Mononuclear cell (primary cell): ENCODE results near the gene DCST2. TPM values are rescaled to one million over a fixed set of nuclear protein-coding genes. Genes with fewer than 3 reads are reported as not detected.

ENCODE experiments used
- H3K27me3 ChIP-seq: 2 replicates; pipeline ENCODE4 v1.6.0; 2011; ENCODE audit warnings: low read length, control low read depth; ENCODE audit not compliant: insufficient read depth
- H3K4me1 ChIP-seq: 2 replicates; pipeline ENCODE4 v1.5.1; 2011; ENCODE audit warnings: mild to moderate bottlenecking, low read length, control low read depth; ENCODE audit not compliant: insufficient read depth
- H3K4me3 ChIP-seq: 2 replicates; pipeline ENCODE4 v1.5.1; 2011; ENCODE audit warnings: mild to moderate bottlenecking, low read length, moderate library complexity
- H3K9me3 ChIP-seq: 2 replicates; pipeline ENCODE4 v1.5.1; 2011; ENCODE audit warnings: low read depth, mild to moderate bottlenecking, control low read depth, low read length
- total RNA-seq: library from RNA; depleted of rRNA; stranded (reverse); fragments of >200 nt; gene quantifications from one replicate; pipeline ENCODE4 v1.2.3, GENCODE V29; 2012

DCST2 gene
- total RNA-seq, 1 donor: 0.10 TPM

GRCh38 chr1:155044365-155044764, 10.8 kb upstream of the DCST2 start:
- no peak overlapping the region for H3K4me3 ChIP-seq
- no peaks in the 10 kb centered on the region for H3K9me3 ChIP-seq
- peaks cover 3% of the 10 kb centered on the region for H3K4me1 ChIP-seq
- no peaks in the 10 kb centered on the region for H3K27me3 ChIP-seq

GRCh38 chr1:155043793-155044192, 10.2 kb upstream of the DCST2 start:
- Histone ChIP-seq H3K9me3 (no peaks in the 10 kb centered on the region), H3K4me1 (peaks cover 9% of the 10 kb centered on the region), H3K4me3 (no peak overlapping the region), H3K27me3 (no peaks in the 10 kb centered on the region)

- Histone ChIP-seq H3K4me3 (no peak overlapping the region), H3K4me1 (peaks cover 13% of the 10 kb centered on the region), H3K27me3 (no peaks in the 10 kb centered on the region), H3K9me3 (no peaks in the 10 kb centered on the region)
These were observed 9.7 kb upstream of the DCST2 start for GRCh38 chr1:155043301-155043702.

DNA sequence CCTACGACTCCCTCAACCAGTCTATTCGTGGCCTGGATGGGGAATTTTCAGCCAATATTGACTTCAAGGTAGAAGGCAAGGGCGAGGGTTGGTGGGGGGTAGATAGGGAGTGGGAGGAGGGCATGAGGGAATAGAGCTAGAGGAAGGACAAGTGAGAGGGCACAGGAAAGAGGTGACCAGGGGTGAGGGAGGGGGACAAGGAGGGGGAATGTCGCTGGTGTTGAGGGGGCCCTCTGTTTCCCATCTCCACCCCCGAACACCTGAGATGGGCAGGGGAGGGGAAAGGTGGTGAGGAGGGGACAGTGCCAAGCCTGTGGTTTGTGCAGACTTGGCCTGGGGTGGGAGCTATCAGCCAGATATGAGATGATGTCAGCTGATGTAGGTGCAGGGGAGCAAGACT, 9.2 kb upstream of the DCST2 start:
- H3K27me3 ChIP-seq: no peaks in the 10 kb centered on the region
- H3K4me3 ChIP-seq: no peak overlapping the region
- H3K9me3 ChIP-seq: no peaks in the 10 kb centered on the region
- peaks cover 13% of the 10 kb centered on the region for H3K4me1 ChIP-seq

DNA sequence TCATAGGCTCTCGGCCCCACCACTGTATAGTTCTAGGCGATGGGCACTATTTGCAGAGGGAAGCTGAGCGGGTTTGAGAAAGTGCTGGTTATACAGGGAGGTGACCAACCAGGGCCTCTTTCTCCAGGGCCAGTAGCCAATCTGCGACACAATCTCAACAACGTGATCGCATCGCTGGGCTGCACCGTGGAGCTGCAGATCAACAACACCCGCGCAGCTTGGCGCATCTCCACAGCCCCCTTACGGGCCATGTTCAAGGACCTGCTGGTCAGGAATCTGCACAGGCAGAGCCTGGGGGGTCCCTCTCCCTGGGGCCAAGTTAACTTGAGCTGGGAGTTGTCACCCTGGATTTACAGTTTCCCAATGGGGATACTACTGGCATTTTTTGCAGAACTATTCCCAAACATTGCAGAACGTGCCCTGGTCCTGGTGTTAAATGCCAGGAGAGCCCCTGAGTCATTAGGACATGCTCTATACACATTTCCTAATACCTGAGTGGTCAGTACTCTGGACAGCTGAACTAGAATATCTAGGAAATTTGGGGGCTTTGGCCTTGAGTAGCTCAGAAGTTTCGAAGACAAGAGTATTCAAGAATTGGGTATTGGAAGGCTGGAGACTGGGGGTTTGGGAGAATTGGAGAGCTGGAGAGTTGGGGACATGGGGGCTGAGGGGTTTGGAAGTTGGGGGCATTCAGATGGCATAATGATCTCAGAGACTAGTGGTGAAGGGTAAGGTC, 6.9 kb upstream of the DCST2 start:
- H3K4me3 ChIP-seq: no peak overlapping the region
- no peaks in the 10 kb centered on the region for H3K27me3 ChIP-seq
- H3K4me1 ChIP-seq: peaks cover 25% of the 10 kb centered on the region
- no peaks in the 10 kb centered on the region for H3K9me3 ChIP-seq

DNA sequence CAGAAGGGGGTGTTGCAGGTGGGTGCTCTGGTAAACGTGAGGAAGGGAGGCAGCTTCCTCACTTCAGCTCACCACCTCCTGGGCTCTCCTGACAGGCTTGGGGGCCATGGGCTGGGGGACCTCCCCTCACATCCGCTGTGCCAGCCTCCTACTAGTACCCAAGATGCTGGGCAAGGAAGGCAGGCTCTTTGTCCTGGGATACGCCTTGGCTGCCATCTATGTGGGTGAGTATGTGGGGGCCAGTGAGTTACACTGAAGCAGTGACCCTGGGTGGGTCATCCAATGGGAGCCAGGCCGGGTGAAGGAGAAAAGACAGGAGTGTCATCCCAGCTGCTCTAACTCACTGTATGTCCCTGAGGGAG, 5.7 kb upstream of the DCST2 start:
- H3K9me3 ChIP-seq: no peaks in the 10 kb centered on the region
- peaks cover 23% of the 10 kb centered on the region for H3K4me1 ChIP-seq

DNA sequence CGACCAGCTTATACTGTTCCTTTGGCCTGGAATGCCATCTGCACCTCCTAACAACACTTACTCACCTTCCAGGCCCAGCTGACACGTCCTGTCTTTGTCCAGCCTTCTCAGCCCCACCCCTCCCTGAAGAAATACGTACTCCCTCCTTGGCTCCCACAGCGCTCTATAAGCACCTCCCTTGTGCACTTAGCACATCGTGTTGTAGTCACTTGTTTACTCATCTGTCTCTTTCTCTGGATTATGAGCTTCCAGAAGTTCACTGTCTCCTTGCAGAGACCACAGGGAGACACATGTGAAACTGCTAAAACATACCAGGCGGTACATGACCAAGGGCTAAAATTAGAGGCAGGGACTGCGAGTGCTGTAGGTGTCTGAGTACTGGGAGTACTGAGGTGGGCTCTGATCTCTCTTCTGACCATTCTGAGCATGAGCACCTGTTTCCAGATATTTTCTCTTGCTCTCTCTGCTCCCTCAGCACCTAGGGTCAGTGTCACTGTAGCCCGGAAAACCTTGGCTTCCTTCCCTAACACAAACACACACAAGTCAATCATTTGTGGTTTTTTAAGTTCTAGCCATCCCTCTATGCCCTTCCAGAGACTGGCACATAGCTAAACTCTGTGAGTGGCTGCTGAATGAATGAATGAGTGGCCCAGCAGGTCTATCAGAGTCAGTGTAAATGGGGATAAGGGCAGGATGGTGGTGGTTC, 5.2 kb upstream of the DCST2 start:
- no peaks in the 10 kb centered on the region for H3K9me3 ChIP-seq
- H3K27me3 ChIP-seq: no peaks in the 10 kb centered on the region
- peaks cover 23% of the 10 kb centered on the region for H3K4me1 ChIP-seq
- H3K4me3 ChIP-seq: no peak overlapping the region

More for the DNA sequence above, 5.7 kb upstream of the DCST2 start:
- Histone ChIP-seq H3K27me3 (no peaks in the 10 kb centered on the region), H3K4me3 (no peak overlapping the region)

DNA sequence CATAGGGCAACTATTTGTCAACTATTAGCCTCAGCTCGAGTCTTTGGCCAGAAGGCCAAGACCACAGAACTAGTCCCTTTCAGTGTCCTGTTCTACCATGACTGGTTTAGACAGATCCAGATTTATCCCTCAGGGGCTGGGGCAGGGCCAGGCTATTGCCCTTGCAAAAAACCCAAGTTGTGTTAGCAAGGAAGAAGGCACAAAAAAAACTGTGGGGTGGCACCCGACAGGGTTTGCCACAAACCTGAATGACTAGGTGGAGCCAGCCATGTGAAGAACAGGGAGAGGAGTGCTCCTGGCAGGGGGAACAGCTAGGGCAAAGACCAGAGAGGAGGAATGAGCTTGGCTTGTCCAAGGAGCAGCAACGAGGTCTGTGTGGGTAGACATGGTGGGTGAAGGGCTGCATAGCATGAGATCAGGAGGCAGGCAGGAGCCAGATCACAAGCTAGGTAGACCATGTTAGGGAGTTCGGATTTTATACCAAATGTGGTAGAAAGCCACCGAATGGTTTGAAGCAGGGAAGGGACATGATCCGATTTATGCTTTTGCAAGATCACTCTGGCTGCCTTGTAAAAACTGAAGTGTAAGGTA, 4.4 kb upstream of the DCST2 start:
- no peaks in the 10 kb centered on the region for H3K9me3 ChIP-seq
- peaks cover 23% of the 10 kb centered on the region for H3K4me1 ChIP-seq
- no peak overlapping the region for H3K4me3 ChIP-seq
- no peaks in the 10 kb centered on the region for H3K27me3 ChIP-seq

GRCh38 chr1:155037043-155037442, 3.5 kb upstream of the DCST2 start:
- Histone ChIP-seq H3K9me3 (no peaks in the 10 kb centered on the region), H3K4me3 (no peak overlapping the region), H3K27me3 (no peaks in the 10 kb centered on the region), H3K4me1 (peaks cover 23% of the 10 kb centered on the region)

DNA sequence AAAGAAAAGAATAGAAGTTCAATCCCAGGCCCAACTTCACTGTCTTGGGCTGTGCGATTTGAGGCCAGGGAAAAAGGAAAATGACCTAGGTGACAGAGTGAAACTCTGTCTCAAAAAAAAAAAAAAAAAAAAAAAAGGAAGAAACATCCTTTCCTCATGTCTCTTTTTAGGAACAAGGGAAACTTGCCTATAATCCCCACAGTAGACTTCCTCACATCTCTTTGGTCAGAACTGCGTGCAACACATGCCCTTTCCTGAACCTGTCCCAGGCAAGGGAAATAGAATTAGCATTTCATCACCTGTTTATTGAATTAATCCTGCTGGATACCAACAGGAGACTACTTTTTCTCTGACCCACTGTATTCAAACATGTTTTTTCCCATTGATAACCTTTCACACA, 2.4 kb upstream of the DCST2 start:
- Histone ChIP-seq H3K4me3 (no peak overlapping the region), H3K4me1 (peaks cover 23% of the 10 kb centered on the region), H3K9me3 (no peaks in the 10 kb centered on the region), H3K27me3 (no peaks in the 10 kb centered on the region)

DNA sequence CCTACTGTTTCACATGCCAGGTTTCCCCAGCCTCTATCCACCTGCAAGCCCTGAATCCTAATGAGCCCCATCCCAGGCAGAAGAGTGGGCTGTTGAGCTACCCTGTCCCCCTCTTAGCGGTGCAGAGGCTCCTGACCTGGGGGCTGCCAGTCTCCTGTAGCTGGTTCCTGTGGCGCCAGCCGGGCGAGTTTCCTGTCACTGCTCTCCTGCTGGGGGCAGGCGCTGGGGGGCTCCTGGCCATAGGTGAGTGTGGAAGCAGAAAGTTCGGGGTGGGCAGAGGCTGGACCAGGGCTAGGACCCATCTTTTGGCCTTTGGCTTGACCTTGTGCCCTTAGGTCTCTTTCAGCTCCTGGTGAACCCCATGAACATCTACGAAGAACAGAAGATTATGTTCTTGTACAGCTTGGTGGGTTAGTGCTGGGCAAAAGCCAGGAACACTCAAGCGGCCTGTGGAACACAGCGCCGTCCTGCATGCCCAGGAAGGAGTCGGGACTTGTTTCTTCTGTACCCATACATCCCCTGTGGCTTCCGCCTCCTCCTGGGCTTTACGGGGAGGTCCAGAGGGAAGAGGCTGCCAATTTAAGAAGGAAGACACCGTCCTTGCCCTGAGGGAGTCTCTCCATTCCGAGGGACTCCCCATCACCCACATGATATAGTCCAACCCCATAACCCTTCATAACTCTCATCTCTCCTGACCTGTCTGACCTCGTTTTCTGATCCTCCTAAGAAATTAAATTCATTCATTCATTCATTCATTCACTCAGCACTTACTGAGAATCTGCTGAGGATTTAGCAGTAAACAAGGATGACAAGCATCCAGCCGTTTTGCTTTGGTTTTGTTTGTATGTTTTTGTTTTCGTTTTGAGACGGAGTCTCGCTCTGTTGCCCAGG, 982 bp upstream of the DCST2 start:
- no peak overlapping the region for H3K4me3 ChIP-seq
- no peaks in the 10 kb centered on the region for H3K27me3 ChIP-seq
- no peaks in the 10 kb centered on the region for H3K9me3 ChIP-seq
- H3K4me1 ChIP-seq: peaks cover 23% of the 10 kb centered on the region

- H3K4me1 ChIP-seq: peaks cover 23% of the 10 kb centered on the region
- no peaks in the 10 kb centered on the region for H3K27me3 ChIP-seq
- H3K4me3 ChIP-seq: no peak overlapping the region
- no peaks in the 10 kb centered on the region for H3K9me3 ChIP-seq
These were observed 695 bp downstream of the DCST2 start for GRCh38 chr1:155032886-155033285.

GRCh38 chr1:155030899-155031298, 2.7 kb downstream of the DCST2 start:
- H3K4me1 ChIP-seq: peaks cover 15% of the 10 kb centered on the region
- no peaks in the 10 kb centered on the region for H3K9me3 ChIP-seq
- H3K4me3 ChIP-seq: no peak overlapping the region
- no peaks in the 10 kb centered on the region for H3K27me3 ChIP-seq

DNA sequence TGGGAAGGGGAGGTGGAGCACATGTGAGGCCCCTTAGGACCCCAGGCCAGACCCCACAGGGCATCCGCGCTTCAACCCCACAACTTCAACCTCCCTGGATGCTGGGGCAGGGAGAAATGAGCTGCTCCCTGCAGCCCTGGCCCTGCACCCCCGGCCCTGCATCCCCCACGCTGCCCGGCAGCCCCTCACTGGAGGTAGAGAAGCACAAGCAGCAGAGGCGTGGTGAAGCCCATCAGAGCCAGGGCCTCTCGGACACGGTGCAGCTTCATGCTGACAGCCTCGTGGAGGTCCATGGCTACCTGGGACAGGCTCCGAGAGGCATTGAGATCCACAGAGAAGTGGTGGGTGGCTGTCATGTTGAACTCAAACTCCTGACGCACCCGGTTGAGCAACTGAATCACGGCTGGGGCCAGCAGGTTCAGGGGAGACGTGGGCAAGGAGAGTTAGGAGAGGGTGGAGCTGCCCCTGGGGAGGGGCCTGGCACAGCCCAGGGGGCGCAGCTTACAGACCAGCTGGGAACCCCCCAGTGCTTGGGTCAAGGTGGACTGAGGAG, 3.3 kb downstream of the DCST2 start:
- no peaks in the 10 kb centered on the region for H3K9me3 ChIP-seq
- no peaks in the 10 kb centered on the region for H3K27me3 ChIP-seq
- H3K4me3 ChIP-seq: no peak overlapping the region
- peaks cover 11% of the 10 kb centered on the region for H3K4me1 ChIP-seq
